HepG2 (cell line): ENCODE results near the gene KRTAP10-5.

ENCODE experiments used
- GATAD2A ChIP-seq: IDR thresholded peaks from 2 replicates; pipeline ENCODE4 v1.6.1; 2016
- GPBP1L1 ChIP-seq: sonication (generic); formaldehyde crosslinking; IDR thresholded peaks from 2 replicates; pipeline ENCODE4 v1.5.0; 2020; ENCODE audit warnings: mild to moderate bottlenecking, missing genetic modification reagents
- JUND ChIP-seq: sonication (generic); formaldehyde crosslinking; IDR thresholded peaks from 2 replicates; pipeline ENCODE4 v1.8.0; 2022; ENCODE audit warnings: mild to moderate bottlenecking, missing genetic modification reagents
- MYC ChIP-seq: sonication (generic); formaldehyde crosslinking; IDR thresholded peaks from 2 replicates; pipeline ENCODE4 v1.9.0; 2021; ENCODE audit warnings: missing genetic modification reagents, borderline replicate concordance
- REPIN1 ChIP-seq: sonication (generic); formaldehyde crosslinking; IDR thresholded peaks from 2 replicates; pipeline ENCODE4 v1.8.0; 2022; ENCODE audit warnings: missing genetic modification reagents, low read depth, mild to moderate bottlenecking, borderline replicate concordance
- TCF7L2 ChIP-seq: IDR thresholded peaks from 2 replicates; pipeline ENCODE4 v1.6.1; 2011; ENCODE audit warnings: mild to moderate bottlenecking, low read depth, low read length, moderate library complexity
- ZFP36 ChIP-seq: fragments of 150-350 bp; IDR thresholded peaks from 2 replicates; pipeline ENCODE4 v1.6.1; 2018; ENCODE audit warnings: borderline replicate concordance, low read length, low read depth; ENCODE audit not compliant: partially characterized antibody
- ZNF589 ChIP-seq: sonication (generic); formaldehyde crosslinking; conservative IDR thresholded peaks from 2 replicates; pipeline ENCODE4 v1.8.0; 2022; ENCODE audit warnings: mild to moderate bottlenecking, moderate library complexity, missing genetic modification reagents
- TF ChIP-seq, protein P1 (sequence below): sonication (generic); formaldehyde crosslinking; IDR thresholded peaks from 2 replicates; pipeline ENCODE4 v1.5.0; 2020; ENCODE audit warnings: mild to moderate bottlenecking, missing genetic modification reagents, moderate library complexity

- TF ChIP-seq TCF7L2 = no peak
- TF ChIP-seq, protein P1, sequence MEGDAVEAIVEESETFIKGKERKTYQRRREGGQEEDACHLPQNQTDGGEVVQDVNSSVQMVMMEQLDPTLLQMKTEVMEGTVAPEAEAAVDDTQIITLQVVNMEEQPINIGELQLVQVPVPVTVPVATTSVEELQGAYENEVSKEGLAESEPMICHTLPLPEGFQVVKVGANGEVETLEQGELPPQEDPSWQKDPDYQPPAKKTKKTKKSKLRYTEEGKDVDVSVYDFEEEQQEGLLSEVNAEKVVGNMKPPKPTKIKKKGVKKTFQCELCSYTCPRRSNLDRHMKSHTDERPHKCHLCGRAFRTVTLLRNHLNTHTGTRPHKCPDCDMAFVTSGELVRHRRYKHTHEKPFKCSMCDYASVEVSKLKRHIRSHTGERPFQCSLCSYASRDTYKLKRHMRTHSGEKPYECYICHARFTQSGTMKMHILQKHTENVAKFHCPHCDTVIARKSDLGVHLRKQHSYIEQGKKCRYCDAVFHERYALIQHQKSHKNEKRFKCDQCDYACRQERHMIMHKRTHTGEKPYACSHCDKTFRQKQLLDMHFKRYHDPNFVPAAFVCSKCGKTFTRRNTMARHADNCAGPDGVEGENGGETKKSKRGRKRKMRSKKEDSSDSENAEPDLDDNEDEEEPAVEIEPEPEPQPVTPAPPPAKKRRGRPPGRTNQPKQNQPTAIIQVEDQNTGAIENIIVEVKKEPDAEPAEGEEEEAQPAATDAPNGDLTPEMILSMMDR (CRISPR knock-in tag) = no peak
- no peak for TF ChIP-seq JUND
- TF ChIP-seq ZNF589 = no peak
- no peak for TF ChIP-seq GATAD2A (CRISPR knock-in tag)
- TF ChIP-seq ZFP36 = no peak
- no peak for TF ChIP-seq GPBP1L1 (CRISPR knock-in tag)
- no peak for TF ChIP-seq REPIN1 (CRISPR knock-in tag)
- no peak for TF ChIP-seq MYC (CRISPR knock-in tag)
These were observed 12.8 kb downstream of the KRTAP10-5 start for GRCh38 chr21:44567481-44568171.
